Heart right ventricle (tissue), 16 donors: ENCODE data around the gene FCN1. TPM values are rescaled to one million over a fixed set of nuclear protein-coding genes. Genes with fewer than 3 reads are reported as not detected.

Experiments
- ATAC-seq, 8 donors: fragments of 200-7000 bp; cut with Tn5 transposase; one replicate each; pipeline ENCODE4 v1.9.1; 2020; ENCODE audit warnings: mild to moderate bottlenecking in 8 of 8, moderate library complexity in 8 of 8, moderate number of reproducible peaks in 1 of 8
- DNase-seq, 2 donors: peaks; one replicate each; pipeline ENCODE4 v3.0.0-alpha.2; 2020
- H3K27ac ChIP-seq, 10 donors: fragments of 200-600 bp; sonication (generic) in 2 of 10; one replicate each; pipeline versions ENCODE4 v1.5.0 to v1.8.0; 2020 to 2022; ENCODE audit warnings: mild to moderate bottlenecking in 3 of 10
- H3K27me3 ChIP-seq, 7 donors: fragments of 200-600 bp; one replicate each; pipeline ENCODE4 v1.8.0; 2021 to 2022; ENCODE audit warnings: mild to moderate bottlenecking in 2 of 7
- H3K36me3 ChIP-seq, 9 donors: fragments of 200-600 bp; sonication (generic) in 1 of 9; one replicate each; pipeline versions ENCODE4 v1.5.0 to v1.8.0; 2020 to 2022; ENCODE audit warnings: mild to moderate bottlenecking in 2 of 9
- H3K4me1 ChIP-seq, 9 donors: fragments of 200-600 bp; sonication (generic) in 1 of 9; one replicate each; pipeline versions ENCODE4 v1.5.0 to v1.8.0; 2020 to 2022; ENCODE audit warnings: mild to moderate bottlenecking in 4 of 9
- H3K4me3 ChIP-seq, 10 donors: fragments of 200-600 bp; sonication (generic) in 2 of 10; one replicate each; pipeline versions ENCODE4 v1.5.0 to v1.8.0; 2020 to 2022; ENCODE audit warnings: mild to moderate bottlenecking in 7 of 10, moderate library complexity in 2 of 10
- H3K9me3 ChIP-seq, 11 donors: fragments of 200-600 bp in 10 of 11; sonication (generic) in 2 of 11; one replicate each; pipeline versions ENCODE4 v1.5.0 to v1.8.0; 2013 to 2022; ENCODE audit warnings: mild to moderate bottlenecking in 2 of 11, control low read depth in 1 of 11, moderate library complexity in 1 of 11
- WGBS, 2 donors: extraction: QIAGEN DNeasy Blood & Tissue Kit; methylation state at CpG; one replicate each; pipeline ENCODE4 v1.1.7; 2013; ENCODE audit warnings: inconsistent platforms in 1 of 2; 5-methylcytosine and 5-hydroxymethylcytosine counted together
- intact Hi-C, 10 donors: fragments of 100-400 bp; cut with DNase I; formaldehyde crosslinking; loops; one replicate each; pipeline versions ENCODE4 v1.11.1 to v1.14.2; 2022
- polyA plus RNA-seq, 2 donors: library from polyadenylated mRNA; stranded (reverse); fragments of 200-250 nt; gene quantifications; one replicate each; pipeline ENCODE4 v1.2.3, GENCODE V29; 2013
- total RNA-seq, 10 donors: library from RNA; stranded (reverse); fragmentation: NEBNext Ultra II Directional in 3 of 10; extraction: Animal tissue kit (Norgen Biotek cat#: 25700) in 3 of 10; gene quantifications; one replicate each; pipeline versions ENCODE4 v1.2.1 to v1.2.4, GENCODE V29; 2021 to 2023
- TF ChIP-seq, protein P1 (sequence below), 9 donors: fragments of 200-600 bp; sonication (generic) in 2 of 9; IDR thresholded peaks; one replicate each; pipeline versions ENCODE4 v1.5.0 to v1.8.0; 2021 to 2022; ENCODE audit warnings: antibody characterized with exemption in 9 of 9, mild to moderate bottlenecking in 5 of 9, moderate library complexity in 1 of 9
- donor health status: Arrhythmogenic right ventricular cardiomyopathy.
- donor health status: ischemic (EF 13 %, LVEDD 7.1; RV severe dilation, severe dysfunction).
- donor health status: healthy with polysubstance abuse.
- donor health status: DM: no; HTN: yes; CAD: no.
- donor health status: DM: no; HTN: no; CAD: no.
- donor health status: ischemic (EF 25% LVEDD 6.9; RV normal size, moderate dysfunction).
- donor health status: ischemic (EF 25% LVEDD 5.7; RV mildly dilated, moderate dysfunction).
- donor health status: healthy.
- donor health status: DM: yes; HTN: yes; CAD: no.
- donor health status: Ischemic cardiomyopathy.
- donor health status: ischemic (EF 35%, LVEDD 5.7; RV mildly dilated, moderate dysfunction).
- donor health status: nonischemic (EF 11% LVEDD 7.7; RV severe dilation, severe dysfunction).
- donor health status: DM: yes; HTN: yes; CAD: no.
- donor health status: PGD.
- donor health status: ischemic (EF 29% LVEDD 5.4; RV normal size, mild dysfunction).
- donor health status: nonischemic (EF 23%, LVEDD 6.1; RV moderate dilation, normal function).

The FCN1 gene
- total and polyA plus RNA-seq, 12 donors, result 0.97 to 64.7 (median 2.7) TPM

GRCh38 chr9:134891053-134891452 lies 26.7 kb downstream of the FCN1 start:
- H3K27me3 ChIP-seq, result peaks cover 0 to 6% (median 0%) of the 10 kb centered on the region in 7 donors
- H3K36me3 ChIP-seq, result no peaks in the 10 kb centered on the region
- TF ChIP-seq, protein P1, sequence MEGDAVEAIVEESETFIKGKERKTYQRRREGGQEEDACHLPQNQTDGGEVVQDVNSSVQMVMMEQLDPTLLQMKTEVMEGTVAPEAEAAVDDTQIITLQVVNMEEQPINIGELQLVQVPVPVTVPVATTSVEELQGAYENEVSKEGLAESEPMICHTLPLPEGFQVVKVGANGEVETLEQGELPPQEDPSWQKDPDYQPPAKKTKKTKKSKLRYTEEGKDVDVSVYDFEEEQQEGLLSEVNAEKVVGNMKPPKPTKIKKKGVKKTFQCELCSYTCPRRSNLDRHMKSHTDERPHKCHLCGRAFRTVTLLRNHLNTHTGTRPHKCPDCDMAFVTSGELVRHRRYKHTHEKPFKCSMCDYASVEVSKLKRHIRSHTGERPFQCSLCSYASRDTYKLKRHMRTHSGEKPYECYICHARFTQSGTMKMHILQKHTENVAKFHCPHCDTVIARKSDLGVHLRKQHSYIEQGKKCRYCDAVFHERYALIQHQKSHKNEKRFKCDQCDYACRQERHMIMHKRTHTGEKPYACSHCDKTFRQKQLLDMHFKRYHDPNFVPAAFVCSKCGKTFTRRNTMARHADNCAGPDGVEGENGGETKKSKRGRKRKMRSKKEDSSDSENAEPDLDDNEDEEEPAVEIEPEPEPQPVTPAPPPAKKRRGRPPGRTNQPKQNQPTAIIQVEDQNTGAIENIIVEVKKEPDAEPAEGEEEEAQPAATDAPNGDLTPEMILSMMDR (IDR thresholded peaks at IDR 0.05), result no peak
- no peak overlapping the region for H3K4me3 ChIP-seq
- peaks cover 0 to 13% (median 0%) of the 10 kb centered on the region in 11 donors for H3K9me3 ChIP-seq
- 90 to 92% methylated on average over 8 of the region's 8 CpGs for WGBS, 2 donors
- no peak for ATAC-seq
- no peak for DNase-seq
- intact Hi-C loops, result loop anchor here in 2 of 10 donors (10.0 kb wide), 2 partner anchors 106 to 194 kb away; partner anchors contain the start of gene OLFM1 (in 1 of the 2)
- H3K4me1 ChIP-seq, result peaks cover 0 to 23% (median 13%) of the 10 kb centered on the region in 9 donors
- H3K27ac ChIP-seq, result no peak overlapping the region

DNA sequence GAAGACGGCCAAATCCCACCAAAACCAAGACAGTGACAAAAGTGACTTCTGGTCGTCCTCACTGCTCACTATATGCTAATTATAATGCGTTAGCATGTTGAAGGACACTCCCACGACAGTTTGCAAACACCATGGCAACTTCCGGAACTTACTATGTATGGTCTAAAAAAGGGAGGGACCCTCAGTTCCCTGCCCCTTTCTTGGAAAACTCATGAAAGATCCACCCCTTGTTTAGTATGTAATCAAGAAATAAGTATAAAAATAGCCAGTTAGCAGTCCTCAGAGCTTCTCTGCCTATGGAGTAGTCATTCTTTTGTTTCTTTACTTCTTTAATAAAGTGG lies 27.6 kb downstream of the FCN1 start:
- intact Hi-C loops, result loop anchor here in 2 of 10 donors (10.0 kb wide), 2 partner anchors 105 to 195 kb away; partner anchors contain the start of gene OLFM1 (in 1 of the 2)
- H3K4me3 ChIP-seq, result no peak overlapping the region

DNA sequence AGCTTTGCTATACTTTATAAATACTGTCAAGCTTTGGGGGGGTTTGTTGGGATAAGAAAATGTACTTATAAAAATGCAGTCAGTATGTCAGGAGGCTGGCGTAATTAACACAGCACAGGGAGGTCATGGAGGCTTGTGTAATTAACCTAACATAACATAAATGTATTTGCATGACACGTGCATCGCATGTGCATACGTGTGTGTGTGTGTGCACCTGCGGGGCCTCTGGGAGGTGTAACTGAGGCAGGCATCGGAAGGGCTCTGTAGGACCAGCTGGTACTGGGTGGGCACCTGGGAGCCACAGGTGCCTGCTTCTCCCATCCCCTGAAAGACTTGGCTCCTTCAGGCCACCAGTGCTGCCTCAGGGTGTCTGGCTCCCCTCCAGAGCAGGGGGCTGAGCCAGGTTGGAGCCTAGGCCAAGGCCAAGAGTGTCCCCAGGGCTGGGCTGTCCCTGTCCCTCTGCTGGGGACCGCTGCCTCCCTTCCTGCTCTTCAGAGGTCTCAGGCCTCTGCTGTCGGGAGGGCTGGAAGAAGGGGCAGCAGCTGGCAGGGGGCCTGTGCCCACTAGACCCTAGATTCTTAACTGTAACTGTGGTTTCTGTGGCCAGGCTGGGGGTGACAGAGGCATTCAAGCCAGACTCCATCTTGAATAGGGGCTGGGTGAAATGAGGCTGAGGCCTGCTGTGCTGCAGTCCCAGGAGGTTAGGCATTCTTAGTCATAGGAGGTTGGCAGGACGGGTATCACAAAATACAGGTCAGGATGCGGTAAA lies 28.1 kb downstream of the FCN1 start:
- WGBS, 2 donors, result 94% methylated on average over 10 of the region's 10 CpGs

More for the DNA sequence above, 27.6 kb downstream of the FCN1 start:
- Histone ChIP-seq H3K4me1 (peaks cover 0 to 14% (median 5%) of the 10 kb centered on the region in 9 donors), H3K36me3 (no peaks in the 10 kb centered on the region), H3K9me3 (peaks cover 0 to 12% (median 0%) of the 10 kb centered on the region in 11 donors), H3K27me3 (peaks cover 0 to 6% (median 0%) of the 10 kb centered on the region in 7 donors), H3K27ac (no peak overlapping the region)
- ATAC-seq, result no peak
- TF ChIP-seq, protein P1 (IDR thresholded peaks at IDR 0.05), result no peak
- DNase-seq, result no peak
- 75 to 86% methylated on average over 5 of the region's 5 CpGs for WGBS, 2 donors

GRCh38 chr9:134888603-134889190 lies 29.0 kb downstream of the FCN1 start:
- 85 to 89% methylated on average over 14 of the region's 14 CpGs for WGBS, 2 donors
- intact Hi-C loops, result no loop called here
- Histone ChIP-seq H3K4me3 (no peak overlapping the region), H3K4me1 (peaks cover 0 to 12% (median 0%) of the 10 kb centered on the region in 9 donors), H3K27ac (no peak overlapping the region), H3K36me3 (no peaks in the 10 kb centered on the region), H3K27me3 (peaks cover 0 to 6% (median 0%) of the 10 kb centered on the region in 7 donors), H3K9me3 (no peaks in the 10 kb centered on the region)
- TF ChIP-seq, protein P1 (IDR thresholded peaks at IDR 0.05), result no peak
- no peak for ATAC-seq
- no peak for DNase-seq

More for the DNA sequence above, 28.1 kb downstream of the FCN1 start:
- Histone ChIP-seq H3K27me3 (peaks cover 0 to 6% (median 0%) of the 10 kb centered on the region in 7 donors), H3K36me3 (no peaks in the 10 kb centered on the region), H3K27ac (no peak overlapping the region), H3K4me3 (no peak overlapping the region), H3K9me3 (peaks cover 0 to 6% (median 0%) of the 10 kb centered on the region in 11 donors), H3K4me1 (peaks cover 0 to 12% (median 0%) of the 10 kb centered on the region in 9 donors)
- ATAC-seq, result no peak
- intact Hi-C loops, result loop anchor here in 2 of 10 donors (10.0 kb wide), 2 partner anchors 105 to 195 kb away; partner anchors contain the start of gene OLFM1 (in 1 of the 2)
- TF ChIP-seq, protein P1 (IDR thresholded peaks at IDR 0.05), result no peak
- DNase-seq, result no peak
